Tibial artery (tissue), 4 donors: ENCODE results near the gene FXN.
"Not testable (repeated sequence)": the region's sequence is repeated elsewhere in the genome, so short reads cannot be mapped to it uniquely, and the experiment has no call there.

ENCODE experiments used
- DNase-seq, 2 donors: peaks; one replicate each; pipeline ENCODE4 v3.0.0-alpha.2; 2019
- H3K27ac ChIP-seq, 2 donors: fragments of 200-600 bp; sonication (generic) in 1 of 2; 1 replicate in 1 of 2; 2 replicates in 1 of 2; pipeline ENCODE4 v1.5.1; 2018 to 2019; ENCODE audit warnings: mild to moderate bottlenecking in 1 of 2
- H3K27me3 ChIP-seq, 2 donors: fragments of 200-600 bp; sonication (generic) in 1 of 2; one replicate each; pipeline versions ENCODE4 v1.5.1 to v1.6.0; 2016 to 2019
- H3K36me3 ChIP-seq, 3 donors: fragments of 200-600 bp; sonication (generic) in 2 of 3; one replicate each; pipeline ENCODE4 v1.5.1; 2016 to 2019; ENCODE audit warnings: mild to moderate bottlenecking in 2 of 3
- H3K4me1 ChIP-seq, 4 donors: fragments of 200-600 bp; sonication (generic) in 2 of 4; 1 replicate in 3 of 4; 2 replicates in 1 of 4; pipeline ENCODE4 v1.5.1; 2016 to 2019
- H3K4me3 ChIP-seq, 2 donors: fragments of 200-600 bp; sonication (generic) in 1 of 2; 1 replicate in 1 of 2; 2 replicates in 1 of 2; pipeline ENCODE4 v1.5.1; 2018 to 2019; ENCODE audit warnings: mild to moderate bottlenecking in 2 of 2
- H3K9me3 ChIP-seq, 3 donors: fragments of 200-600 bp; sonication (generic) in 1 of 3; one replicate each; pipeline ENCODE4 v1.5.1; 2016 to 2019
- intact Hi-C: fragments of 100-400 bp; cut with DNase I; formaldehyde crosslinking; loops from one replicate; pipeline ENCODE4 v1.15.0; 2023; ENCODE audit warnings: low total_unique reads
- TF ChIP-seq, protein P1 (sequence below), 2 experiments: fragments of 200-600 bp in 1 of 2; fragments of 450-650 bp in 1 of 2; IDR thresholded peaks; one replicate each; pipeline ENCODE4 v1.5.1; 2017 to 2019; ENCODE audit warnings: antibody characterized with exemption in 2 of 2, mild to moderate bottlenecking in 1 of 2, moderate library complexity in 1 of 2

Gene FXN

DNA sequence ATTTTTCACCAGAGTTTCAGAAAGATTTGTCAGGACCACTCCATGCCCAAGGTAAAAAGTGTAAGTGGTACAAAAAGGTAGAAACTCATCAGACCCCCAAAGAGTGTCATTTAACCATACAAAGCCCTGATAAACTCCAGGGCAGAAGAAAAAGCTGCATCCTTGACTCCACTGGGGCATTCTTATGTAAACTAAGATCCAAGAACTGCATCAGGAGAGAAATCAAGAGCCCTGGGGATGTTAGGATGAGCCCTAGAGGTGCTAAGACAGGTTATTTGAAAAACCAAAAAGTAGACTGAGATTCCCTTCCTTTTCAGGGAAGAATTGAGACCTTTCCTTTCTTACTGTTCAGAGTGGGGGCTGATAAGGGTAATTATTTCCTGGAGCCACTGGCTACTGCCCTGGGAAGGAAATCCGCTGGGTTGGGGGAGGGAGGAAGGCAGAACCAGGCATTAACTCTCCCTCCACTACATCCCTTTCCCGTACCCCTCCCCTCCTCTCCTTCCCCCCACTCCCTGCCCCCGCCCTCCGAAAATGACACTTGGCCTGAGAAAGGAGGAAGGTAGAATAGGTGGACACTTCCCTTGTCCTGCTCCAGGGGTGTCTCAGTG is 54.7 kb downstream of the FXN start:
- Histone ChIP-seq H3K4me3 (no peak overlapping the region), H3K9me3 (no peaks in the 10 kb centered on the region), H3K27me3 (no peaks in the 10 kb centered on the region), H3K36me3 (no peaks in the 10 kb centered on the region), H3K4me1 (peaks cover 0 to 17% (median 3%) of the 10 kb centered on the region in 4 donors), H3K27ac (no peak overlapping the region)
- TF ChIP-seq, protein P1, sequence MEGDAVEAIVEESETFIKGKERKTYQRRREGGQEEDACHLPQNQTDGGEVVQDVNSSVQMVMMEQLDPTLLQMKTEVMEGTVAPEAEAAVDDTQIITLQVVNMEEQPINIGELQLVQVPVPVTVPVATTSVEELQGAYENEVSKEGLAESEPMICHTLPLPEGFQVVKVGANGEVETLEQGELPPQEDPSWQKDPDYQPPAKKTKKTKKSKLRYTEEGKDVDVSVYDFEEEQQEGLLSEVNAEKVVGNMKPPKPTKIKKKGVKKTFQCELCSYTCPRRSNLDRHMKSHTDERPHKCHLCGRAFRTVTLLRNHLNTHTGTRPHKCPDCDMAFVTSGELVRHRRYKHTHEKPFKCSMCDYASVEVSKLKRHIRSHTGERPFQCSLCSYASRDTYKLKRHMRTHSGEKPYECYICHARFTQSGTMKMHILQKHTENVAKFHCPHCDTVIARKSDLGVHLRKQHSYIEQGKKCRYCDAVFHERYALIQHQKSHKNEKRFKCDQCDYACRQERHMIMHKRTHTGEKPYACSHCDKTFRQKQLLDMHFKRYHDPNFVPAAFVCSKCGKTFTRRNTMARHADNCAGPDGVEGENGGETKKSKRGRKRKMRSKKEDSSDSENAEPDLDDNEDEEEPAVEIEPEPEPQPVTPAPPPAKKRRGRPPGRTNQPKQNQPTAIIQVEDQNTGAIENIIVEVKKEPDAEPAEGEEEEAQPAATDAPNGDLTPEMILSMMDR (IDR thresholded peaks at IDR 0.05): no peak
- no peak for DNase-seq
- intact Hi-C loops: no loop called here

- Histone ChIP-seq H3K36me3 (no peaks in the 10 kb centered on the region), H3K4me3 (no peak overlapping the region), H3K27me3 (no peaks in the 10 kb centered on the region), H3K4me1 (peaks cover 0 to 15% (median 4%) of the 10 kb centered on the region in 4 donors), H3K27ac (no peak overlapping the region), H3K9me3 (no peaks in the 10 kb centered on the region)
- no peak for DNase-seq
- intact Hi-C loops: no loop called here
- TF ChIP-seq, protein P1 (IDR thresholded peaks at IDR 0.05): no peak
Measured at GRCh38 chr9:69090946-69091345, 55.4 kb downstream of the FXN start.

- H3K27ac ChIP-seq: peak overlapping the region in 1 of 2 donors; percentile 24
- no peaks in the 10 kb centered on the region for H3K9me3 ChIP-seq
- no peaks in the 10 kb centered on the region for H3K27me3 ChIP-seq
- H3K4me1 ChIP-seq: peaks cover 5 to 32% (median 9%) of the 10 kb centered on the region in 4 donors
- no peak for DNase-seq
- no peaks in the 10 kb centered on the region for H3K36me3 ChIP-seq
- intact Hi-C loops: no loop called here
- H3K4me3 ChIP-seq: no peak overlapping the region
- TF ChIP-seq, protein P1 (IDR thresholded peaks at IDR 0.05): no peak
Measured at GRCh38 chr9:69093471-69094103, 58.0 kb downstream of the FXN start.

GRCh38 chr9:69094361-69095135 is 59.0 kb downstream of the FXN start:
- H3K36me3 ChIP-seq, H3K9me3 ChIP-seq, intact Hi-C loops, H3K27me3 ChIP-seq, DNase-seq, H3K4me3 ChIP-seq, H3K27ac ChIP-seq: not testable (repeated sequence)
- peaks cover 5 to 34% (median 9%) of the 10 kb centered on the region in 4 donors for H3K4me1 ChIP-seq

DNA sequence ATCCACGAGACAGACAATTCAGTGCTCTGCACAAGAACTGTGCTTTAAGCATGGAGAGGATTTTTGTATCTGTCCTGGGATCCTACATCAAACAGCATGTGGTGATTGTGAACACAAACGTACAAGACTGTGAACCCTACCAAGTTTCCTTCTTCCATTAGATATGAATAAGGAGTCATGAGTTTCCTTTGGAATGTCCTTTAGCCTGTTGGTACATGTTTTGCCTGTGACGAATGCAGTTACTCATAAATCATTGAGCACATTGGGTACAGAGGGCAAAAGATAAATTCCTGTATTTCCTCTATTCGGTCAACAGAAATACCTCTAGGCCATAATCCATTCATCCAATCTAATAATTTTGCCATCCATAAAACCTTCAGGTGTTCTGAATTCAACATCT is 61.5 kb downstream of the FXN start:
- no peaks in the 10 kb centered on the region for H3K27me3 ChIP-seq
- peaks cover 0 to 34% (median 9%) of the 10 kb centered on the region in 4 donors for H3K4me1 ChIP-seq
- no peak overlapping the region for H3K4me3 ChIP-seq
- peak overlapping the region; percentile 62 to 75 for H3K27ac ChIP-seq
- no peak for DNase-seq
- H3K36me3 ChIP-seq: no peaks in the 10 kb centered on the region
- H3K9me3 ChIP-seq: no peaks in the 10 kb centered on the region
- intact Hi-C loops: no loop called here
- TF ChIP-seq, protein P1 (IDR thresholded peaks at IDR 0.05): no peak
